GM20431 (cell line): ENCODE data around the gene CASKIN2.

ENCODE experiments used
- in situ Hi-C: fragments of 300-500 bp; cut with MseI, MboI; formaldehyde crosslinking; loops from one replicate; pipeline ENCODE4 v1.15.0; 2020; ENCODE audit warnings: low sequenced_read_pairs; ENCODE audit not compliant: unreplicated experiment

CASKIN2 gene

DNA sequence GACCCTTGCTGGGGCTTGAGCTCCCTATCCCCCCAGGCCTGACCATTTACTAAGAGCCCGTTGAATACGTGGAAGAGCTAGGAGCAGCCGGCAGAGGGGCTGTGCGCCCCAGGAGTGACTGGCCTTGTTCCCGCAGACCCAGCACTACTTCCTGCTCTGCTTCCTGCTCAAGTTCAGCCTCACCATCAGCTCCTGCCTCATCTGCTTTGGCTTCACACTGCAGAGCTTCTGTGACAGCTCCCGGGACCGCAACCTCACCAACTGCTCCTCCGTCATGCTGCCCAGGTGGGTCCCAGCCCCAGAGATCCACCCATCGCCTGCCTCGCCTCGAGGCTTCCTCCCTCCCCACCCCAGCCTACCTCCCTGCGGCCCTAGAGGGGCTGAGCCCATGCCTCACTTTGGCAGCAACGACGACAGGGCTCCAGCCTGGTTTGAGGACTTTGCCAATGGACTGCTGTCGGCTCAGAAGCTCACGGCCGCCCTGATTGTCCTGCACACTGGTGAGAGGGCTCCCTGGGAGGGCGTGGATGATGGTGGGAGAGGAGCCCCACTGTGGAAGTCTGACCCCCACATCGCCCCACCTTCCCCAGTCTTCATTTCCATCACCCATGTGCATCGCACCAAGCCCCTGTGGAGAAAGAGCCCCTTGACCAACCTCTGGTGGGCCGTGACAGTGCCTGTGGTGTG lies 17.2 kb downstream of the CASKIN2 start:
- in situ Hi-C loops = no loop called here

DNA sequence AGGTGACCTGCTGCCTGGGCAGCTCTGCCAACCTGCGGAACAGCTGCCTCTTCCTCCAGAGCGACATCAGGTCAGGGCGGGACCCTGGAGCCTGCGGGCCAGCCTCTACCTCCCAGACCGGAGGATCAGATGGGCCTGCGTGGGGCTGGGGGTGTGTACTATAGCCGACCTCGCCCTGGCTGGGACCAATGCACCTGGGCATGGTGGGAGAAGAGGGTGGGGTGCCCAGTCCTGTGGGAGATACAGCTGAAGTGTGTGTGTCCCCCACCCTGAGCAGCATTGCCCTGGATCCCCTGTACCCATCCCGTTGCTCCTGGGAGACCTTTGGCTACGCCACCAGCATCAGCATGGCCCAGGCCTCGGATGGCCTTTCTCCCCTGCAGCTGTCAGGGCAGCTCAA lies 19.3 kb downstream of the CASKIN2 start:
- in situ Hi-C loops = no loop called here

DNA sequence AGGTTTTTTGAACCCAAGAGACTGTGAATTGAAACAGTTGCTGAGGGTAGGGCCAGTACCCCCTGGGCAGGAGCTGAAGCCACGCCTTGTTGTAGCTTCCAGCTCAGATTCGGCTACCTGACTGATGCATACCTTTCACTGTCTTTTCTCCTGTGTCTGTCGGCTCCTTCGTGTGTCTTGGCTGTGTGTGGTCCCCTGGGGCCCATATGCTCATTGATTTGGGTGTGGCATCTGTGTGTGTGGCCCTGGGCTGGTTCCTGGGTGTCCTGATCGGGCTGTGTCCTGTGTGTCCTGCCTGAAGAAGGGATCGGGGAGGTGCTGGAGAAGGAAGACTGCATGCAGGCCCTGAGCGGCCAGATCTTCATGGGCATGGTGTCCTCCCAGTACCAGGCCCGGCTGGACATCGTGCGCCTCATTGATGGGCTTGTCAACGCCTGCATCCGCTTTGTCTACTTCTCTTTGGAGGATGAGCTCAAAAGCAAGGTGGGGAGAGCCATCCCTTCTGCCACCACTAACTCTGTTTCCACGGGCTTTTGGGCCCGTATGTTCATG lies 20.9 kb downstream of the CASKIN2 start:
- in situ Hi-C loops = no loop called here

DNA sequence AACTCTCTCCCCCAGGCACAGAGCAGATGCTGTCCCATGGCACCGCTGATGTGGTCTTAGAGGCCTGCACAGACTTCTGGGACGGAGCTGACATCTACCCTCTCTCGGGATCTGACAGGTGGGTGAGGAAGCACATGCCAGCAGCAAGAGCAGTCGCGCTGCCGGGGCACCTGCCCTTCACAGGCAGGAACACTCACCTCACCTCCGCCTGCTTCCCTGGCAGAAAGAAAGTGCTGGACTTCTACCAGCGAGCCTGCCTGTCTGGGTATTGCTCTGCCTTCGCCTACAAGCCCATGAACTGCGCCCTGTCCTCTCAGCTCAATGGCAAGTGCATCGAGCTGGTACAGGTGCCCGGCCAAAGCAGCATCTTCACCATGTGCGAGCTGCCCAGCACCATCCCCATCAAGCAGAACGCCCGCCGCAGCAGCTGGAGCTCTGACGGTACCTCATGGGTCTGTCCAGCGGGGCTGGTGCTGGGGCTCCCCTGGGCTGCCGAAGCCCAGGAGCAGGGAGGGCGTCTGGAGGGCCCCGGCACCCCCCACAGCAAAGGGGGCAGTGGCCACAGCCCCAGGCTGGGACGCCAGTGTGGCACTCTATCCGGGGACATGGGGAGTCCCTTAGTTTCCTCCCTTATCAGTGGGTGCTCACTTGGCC lies 21.7 kb downstream of the CASKIN2 start:
- in situ Hi-C loops = no loop called here

DNA sequence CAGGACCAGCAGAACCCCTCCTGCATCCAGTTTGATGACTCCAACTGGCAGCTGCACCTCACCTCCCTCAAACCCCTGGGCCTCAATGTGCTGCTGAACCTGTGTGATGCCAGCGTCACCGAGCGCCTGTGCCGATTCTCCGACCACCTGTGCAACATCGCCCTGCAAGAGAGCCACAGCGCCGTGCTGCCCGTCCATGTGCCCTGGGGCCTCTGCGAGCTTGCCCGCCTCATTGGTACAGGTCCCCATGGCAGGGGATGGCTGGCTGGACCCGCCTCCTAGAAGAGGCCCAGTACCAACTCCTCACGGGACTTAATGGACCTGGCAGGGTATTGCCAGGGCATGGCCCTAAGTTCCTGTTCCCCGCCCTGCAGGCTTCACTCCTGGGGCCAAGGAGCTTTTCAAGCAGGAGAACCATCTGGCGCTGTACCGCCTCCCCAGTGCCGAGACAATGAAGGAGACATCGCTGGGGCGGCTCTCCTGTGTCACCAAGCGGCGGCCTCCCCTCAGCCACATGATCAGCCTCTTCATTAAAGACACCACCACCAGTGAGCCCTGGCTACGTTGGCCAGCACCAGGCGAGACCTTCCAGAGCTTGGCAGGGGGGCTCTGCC lies 22.7 kb downstream of the CASKIN2 start:
- in situ Hi-C loops = no loop called here

DNA sequence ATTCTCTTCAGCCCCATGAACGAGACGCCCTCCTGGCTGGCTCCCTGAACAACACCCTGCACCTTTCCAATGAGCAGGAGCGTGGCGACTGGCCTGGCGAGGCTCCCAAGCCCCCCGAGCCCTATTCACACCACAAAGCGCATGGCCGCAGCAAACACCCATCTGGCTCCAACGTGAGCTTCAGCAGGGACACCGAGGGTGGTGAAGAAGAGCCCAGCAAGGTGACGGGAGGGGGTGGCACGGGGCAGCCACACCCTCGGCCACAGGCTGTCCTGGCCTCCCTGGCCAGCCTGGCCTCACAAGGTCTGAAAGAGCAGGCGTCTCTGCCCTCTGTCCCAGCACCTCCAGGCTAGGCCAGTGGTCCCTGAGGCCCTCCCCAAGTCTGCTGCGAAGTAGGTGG lies 23.7 kb downstream of the CASKIN2 start:
- in situ Hi-C loops = no loop called here

DNA sequence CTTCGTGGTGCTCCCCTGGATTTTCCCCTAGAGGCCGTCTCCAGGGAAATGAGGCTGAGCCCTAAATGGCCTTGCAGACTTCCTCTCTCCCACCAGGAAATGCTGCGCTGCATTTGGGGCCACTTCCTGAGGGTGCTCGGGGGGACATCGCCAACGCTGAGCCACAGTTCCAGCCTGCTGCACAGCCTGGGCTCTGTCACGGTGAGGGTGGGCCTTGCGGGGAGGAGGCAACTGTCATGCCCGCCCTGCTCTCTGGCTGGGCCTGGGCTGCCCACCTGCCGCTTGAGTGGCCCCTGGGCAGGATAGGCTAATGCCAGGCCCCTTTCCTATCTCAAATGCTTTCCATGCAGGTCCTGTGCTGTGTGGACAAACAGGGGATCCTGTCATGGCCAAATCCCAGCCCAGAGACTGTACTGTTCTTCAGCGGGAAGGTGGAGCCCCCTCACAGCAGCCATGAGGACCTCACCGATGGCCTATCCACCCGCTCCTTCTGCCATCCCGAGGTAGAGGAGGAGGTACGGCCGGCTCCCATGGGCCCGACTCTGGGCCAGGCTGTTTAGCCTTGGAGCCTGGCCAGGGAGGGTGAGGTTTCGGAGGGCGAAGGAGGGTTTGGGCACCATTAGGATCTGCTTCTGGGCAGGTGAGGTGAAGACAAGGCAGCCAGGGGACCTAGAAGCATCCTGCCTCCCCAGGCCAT lies 24.2 kb downstream of the CASKIN2 start:
- in situ Hi-C loops = no loop called here

DNA sequence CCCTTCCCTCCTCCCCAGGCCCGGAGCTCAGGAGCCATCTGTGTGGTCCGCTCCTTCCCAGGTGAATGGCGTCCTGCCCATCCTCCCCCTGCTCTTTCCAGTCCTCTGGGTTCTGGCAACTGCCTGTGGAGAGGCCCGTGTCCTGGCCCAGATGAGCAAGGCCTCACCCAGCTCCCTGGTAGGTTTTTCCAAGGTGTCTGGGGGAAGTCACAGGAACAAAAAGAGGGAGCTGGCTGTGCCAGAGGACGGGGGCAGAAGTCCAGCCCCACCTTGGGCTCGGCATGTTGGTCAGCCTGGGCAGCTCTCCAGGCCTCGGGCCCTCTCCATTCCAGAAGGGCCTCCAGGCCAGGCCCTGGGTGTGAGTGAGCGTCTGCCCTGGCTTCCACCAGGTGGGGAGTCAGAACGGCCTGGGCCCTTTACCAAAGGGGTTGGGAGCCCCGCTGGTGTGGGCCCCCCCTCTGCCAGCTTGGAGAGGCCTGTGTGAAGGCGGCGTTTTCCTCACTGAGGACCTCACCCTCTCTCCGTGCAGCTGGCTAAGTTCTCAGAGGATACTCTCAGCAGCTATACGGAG lies 25.1 kb downstream of the CASKIN2 start:
- in situ Hi-C loops = no loop called here

DNA sequence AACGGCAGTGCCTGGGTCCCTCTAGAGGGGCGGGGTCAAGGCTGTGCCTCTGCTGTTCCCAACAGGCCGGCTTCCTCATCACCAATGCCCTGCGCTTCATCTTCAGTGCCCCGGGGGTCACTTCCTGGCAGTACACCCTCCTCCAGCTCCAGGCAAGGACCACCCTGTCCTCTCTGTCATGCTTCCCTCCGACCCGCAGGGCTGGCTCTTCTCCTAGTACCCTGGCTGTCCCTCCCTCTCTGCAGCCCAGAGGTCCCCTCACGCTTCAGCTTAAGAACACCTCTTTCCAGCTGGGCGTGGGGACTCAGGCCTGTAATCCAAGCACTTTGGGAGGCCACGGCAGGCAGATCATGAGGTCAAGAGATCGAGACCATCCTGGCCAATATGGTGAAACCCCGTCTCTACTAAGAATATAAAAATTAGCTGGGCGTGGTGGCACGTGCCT lies 25.8 kb downstream of the CASKIN2 start:
- in situ Hi-C loops = no loop called here

DNA sequence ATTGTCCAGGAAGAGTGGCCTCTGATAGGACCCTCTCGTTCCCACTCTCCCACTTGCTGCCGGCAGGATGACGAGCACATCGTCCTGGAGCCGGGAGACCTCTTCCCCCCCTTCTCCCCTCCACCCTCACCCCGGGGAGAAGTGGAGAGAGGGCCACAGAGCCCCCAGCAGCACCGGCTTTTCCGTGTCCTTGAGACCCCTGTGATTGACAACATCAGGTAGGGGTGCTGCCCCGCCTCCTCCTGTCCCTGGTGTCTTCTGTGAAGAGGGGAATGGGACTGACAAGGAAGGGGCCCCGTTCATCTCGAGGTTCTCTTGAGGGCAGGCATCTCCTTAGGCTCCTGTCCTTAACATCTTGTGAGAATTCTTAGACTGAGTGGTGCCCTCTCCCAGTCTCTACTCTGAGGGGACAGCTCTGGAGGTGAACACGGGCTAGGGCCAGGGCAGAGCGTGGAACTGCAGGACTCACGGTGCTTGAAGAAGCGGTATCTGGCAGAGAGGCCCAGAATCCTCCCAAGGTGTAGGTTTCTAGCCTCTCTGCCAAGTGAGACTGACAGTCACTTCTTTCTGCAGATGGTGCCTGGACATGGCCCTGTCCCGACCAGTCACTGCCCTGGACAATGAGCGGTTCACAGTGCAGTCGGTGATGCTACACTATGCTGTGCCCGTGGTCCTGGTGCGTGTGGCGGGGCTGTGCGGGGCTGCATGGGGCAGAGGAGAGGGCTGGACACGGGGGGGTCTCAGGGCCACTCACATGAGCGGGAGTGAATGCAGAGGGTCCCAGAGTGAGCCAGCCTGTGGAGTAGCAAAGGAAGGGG lies 26.4 kb downstream of the CASKIN2 start:
- in situ Hi-C loops = no loop called here

DNA sequence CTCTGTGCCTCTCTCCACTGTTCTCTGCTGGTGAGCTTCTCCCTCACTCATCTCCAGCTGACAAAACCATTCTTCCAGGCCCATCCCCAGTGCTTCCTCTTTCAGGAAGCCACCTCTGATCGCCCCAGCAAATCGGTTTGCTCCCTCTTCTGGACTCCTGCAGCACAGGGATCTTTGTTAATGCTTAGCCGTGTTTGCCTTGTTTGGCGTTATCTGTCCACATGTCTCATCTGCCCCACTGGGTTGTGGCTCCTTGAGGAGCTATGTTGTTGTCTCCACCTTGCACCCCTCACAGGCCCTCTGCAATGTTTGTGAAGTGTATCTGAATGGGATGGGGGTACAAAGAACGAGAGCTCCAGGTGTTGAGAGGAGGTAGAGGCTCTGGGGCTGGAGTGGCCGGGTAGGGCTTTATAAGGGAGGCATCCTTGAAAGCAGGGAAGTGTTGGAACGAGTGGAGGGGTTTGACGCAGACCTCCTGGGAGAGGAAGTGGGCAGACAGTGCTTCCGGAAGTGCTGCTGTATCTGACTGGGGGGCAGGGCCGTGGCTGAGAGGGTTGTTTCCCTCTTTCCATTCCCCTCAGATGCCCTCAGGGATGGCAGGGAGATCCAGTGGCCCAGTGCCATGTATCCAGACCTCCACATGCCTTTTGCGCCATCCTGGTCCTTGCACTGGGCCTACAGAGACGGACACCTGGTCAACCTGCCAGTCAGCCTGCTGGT lies 27.8 kb downstream of the CASKIN2 start:
- in situ Hi-C loops = no loop called here

DNA sequence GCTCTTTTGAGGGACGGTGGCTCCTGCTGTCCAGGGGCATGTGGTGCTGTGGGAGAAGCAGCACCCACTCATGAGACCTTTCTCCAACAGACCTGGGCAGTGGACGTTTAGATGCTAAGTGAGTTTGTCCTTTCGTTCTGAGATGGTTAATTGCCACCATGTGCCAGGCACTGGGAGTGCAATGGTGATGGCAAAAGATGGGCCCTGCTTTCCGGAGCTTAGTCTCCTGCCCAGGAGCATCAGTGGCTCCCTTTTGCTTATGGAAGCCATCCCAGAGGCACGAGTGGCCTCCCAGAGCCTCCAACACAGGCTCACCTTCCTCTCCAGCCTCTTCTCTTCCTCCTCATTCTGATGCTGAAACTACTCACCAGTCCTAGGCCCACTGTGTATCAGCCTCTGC lies 28.4 kb downstream of the CASKIN2 start:
- in situ Hi-C loops = no loop called here

DNA sequence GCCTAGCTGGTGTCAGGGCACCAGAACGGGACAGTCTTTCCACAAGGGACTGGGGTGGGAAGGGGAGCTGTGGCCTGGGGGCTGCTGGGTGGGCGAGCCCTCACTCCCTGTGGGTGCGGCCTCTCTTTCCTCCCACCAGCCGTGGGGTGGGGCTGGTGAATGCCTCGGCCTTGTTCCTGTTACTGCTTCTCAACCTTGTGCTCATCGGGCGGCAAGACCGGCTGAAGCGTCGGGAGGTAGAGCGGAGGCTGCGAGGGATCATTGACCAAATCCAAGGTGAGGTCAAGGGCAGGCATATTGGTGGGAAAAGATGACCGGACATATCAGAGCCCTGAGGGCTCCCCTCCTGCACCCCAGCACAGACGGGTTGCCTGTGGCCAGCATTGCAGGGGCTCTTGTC lies 29.2 kb downstream of the CASKIN2 start:
- in situ Hi-C loops = no loop called here

DNA sequence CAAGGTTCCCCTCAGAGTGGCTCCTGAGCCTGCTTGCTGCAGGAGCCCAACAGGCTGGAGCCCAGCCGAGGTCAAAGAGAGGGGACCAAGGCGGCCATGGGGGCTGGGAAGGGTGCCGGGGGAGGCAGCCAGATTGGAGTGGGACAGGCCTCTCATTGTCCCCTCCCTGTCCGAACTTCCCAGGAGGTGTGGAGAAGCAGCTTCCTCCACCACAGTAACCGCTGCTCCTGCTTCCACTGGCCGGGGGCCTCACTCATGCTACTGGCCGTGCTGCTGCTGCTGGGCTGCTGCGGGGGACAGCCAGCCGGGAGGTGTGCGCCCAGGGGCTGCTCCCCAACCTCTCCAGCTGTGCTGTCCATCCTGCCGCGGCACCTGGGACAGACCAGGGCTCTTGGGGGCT lies 29.6 kb downstream of the CASKIN2 start:
- in situ Hi-C loops = no loop called here

DNA sequence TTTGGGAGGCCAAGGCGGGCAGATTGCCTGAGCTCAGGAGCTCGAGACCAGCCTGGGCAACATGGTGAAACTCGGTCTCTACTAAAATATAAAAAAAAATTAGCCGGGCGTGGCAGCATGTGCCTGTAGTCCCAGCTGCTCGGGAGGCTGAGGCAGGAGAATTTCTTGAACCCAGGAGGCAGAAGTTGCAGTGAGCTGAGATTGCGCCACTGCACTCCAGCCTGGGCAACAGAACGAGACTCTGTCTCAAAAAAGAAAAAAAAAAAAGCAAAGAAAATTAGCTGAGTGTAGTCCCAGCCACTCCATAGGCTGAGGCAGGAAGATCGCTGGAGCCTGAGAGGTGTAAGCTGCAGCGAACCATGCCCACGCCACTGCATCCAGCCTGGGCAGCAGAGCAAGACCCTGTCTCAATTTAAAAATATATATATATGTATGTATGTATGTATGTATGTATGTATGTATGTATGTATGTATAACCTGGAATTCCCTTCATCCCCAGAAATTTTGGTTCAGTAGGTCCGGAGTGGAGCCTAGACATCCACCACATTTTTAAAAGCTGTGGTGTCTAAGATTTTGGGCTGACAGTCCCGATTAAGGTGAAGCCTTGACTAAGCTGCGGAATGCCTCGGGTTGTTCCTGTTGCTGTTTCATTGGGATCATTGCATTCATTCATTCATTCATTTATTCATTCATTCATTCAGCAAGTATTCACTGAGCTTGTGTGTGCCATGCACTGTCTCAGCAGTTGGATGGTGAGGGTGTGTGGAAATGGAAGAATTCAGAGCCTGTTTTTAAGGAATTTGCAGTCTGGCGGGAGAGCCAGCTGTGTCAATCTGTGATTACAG lies 33.0 kb downstream of the CASKIN2 start:
- in situ Hi-C loops = no loop called here

DNA sequence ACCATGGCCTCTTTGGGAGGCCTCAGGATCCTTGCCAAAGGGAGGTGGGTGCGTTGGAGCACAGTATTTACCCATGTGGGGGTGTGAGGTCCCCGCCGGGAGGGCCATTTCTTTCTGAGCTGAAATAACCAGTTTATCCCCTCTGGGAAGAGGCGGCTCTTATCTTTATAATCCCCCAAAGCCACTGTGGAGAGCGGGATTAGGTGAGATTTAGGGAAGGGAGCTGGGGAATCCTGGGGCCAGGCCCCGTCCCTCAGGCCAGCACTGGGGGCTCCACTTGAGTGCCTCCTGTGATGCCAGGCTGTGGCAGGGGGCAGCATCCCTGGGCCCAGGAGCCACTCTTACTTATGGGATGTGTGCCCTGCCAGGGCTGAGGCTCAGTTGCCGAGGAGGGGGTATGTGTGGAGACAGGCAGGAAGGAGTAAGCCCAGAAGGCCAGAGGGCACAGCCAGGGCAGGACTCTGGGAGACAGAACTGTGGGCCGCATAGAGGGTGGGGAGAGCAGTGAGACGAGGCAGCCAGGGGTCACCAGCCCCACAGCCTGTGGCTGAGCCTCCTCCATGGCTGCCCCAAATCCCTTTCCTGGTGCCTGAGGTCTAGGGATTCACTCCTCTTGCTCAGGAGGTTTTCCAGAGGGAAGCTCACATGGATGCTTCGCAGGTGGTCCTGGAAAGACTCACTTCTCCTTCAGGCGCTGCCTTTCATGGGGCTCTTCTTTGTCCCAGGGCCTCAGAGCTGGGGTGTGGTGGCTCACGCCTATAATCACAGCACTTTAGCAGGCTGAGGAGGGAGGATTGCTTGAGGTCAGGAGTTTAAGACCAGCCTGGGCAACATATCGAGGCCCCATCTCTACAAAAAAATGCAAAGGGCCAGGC lies 33.9 kb downstream of the CASKIN2 start:
- in situ Hi-C loops = no loop called here

DNA sequence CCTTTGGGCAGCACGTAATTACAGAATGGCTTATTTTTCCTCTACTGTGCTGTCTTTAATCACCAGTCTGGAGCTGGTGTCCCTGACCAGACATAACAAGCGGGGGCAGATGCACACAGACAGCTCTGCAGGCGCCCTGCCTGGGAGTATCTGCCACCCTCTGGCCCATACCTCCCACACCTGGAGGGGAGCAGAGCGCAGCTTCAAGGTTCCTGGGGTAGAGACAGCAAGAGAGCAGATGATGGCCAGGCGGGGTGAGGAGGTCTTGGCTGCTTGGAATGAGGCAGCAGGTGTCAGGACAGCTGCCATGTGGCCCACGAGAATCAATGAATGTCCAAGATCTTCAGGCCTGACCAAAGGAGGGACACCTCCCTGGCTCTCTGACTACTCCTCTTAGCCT lies 35.1 kb downstream of the CASKIN2 start:
- in situ Hi-C loops = no loop called here
